ENCODE results near the gene TRIM27.
"Not testable (repeated sequence)": the region's sequence is repeated elsewhere in the genome, so short reads cannot be mapped to it uniquely, and the experiment has no call there.

Gene TRIM27

GRCh38 chr6:28941684-28942448 lies 18.1 kb upstream of the TRIM27 start:
- Histone ChIP-seq H3K36me3 (replicated peaks) (no peaks in the 10 kb centered on the region), H3K4me3 (ENCODE audit: low read depth, low read length) (peak overlapping the region; percentile 76), H3K27ac (no peak overlapping the region), H3K27me3 (replicated peaks) (no peaks in the 10 kb centered on the region)
- TF ChIP-seq, protein P1, sequence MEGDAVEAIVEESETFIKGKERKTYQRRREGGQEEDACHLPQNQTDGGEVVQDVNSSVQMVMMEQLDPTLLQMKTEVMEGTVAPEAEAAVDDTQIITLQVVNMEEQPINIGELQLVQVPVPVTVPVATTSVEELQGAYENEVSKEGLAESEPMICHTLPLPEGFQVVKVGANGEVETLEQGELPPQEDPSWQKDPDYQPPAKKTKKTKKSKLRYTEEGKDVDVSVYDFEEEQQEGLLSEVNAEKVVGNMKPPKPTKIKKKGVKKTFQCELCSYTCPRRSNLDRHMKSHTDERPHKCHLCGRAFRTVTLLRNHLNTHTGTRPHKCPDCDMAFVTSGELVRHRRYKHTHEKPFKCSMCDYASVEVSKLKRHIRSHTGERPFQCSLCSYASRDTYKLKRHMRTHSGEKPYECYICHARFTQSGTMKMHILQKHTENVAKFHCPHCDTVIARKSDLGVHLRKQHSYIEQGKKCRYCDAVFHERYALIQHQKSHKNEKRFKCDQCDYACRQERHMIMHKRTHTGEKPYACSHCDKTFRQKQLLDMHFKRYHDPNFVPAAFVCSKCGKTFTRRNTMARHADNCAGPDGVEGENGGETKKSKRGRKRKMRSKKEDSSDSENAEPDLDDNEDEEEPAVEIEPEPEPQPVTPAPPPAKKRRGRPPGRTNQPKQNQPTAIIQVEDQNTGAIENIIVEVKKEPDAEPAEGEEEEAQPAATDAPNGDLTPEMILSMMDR (IDR thresholded peaks at IDR 0.05; ENCODE audit: low read depth, low read length, missing control alignments): no peak
- DNase-seq: no peak
- in situ Hi-C loops (cut with HindIII; ENCODE audit: low pct_ligation_motif_present, low sequenced_read_pairs): no loop called here

GRCh38 chr6:28940858-28941683 lies 17.3 kb upstream of the TRIM27 start:
- Histone ChIP-seq H3K36me3 (replicated peaks) (no peaks in the 10 kb centered on the region), H3K27ac (peak overlapping the region; percentile 55), H3K4me3 (ENCODE audit: low read depth, low read length) (peak overlapping the region; percentile 76), H3K27me3 (replicated peaks) (no peaks in the 10 kb centered on the region)
- TF ChIP-seq, protein P1 (IDR thresholded peaks at IDR 0.05; ENCODE audit: low read depth, low read length, missing control alignments): no peak
- in situ Hi-C loops (cut with HindIII; ENCODE audit: low pct_ligation_motif_present, low sequenced_read_pairs): no loop called here
- peak; percentile 88 for DNase-seq

DNA sequence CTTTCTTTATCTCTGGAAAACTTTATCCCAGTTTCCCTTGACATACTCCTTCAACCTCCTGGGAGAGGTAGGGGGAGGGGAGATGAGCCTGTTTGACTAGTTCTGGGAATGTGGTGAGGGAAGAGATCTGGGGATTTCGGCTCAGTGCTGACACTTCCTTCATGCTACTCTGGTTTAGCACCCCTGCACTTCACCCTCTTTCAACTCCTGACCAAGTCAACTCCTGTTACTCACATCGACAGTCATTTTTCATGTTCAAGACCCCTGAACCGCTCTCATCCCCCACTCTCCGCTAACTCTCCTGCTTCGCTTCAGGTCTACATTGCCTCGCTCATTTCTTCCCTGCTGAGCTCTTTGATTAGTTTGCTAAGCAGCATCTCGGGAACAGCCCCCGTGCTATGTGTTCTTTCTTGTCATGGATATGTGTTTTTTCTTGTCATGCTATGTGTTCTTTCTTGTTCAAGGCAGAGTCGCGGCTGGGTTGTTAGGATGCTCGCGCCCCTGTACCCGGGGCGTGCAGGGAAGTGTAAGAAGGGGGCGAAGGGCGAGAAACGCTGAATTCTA lies 16.6 kb upstream of the TRIM27 start:
- Histone ChIP-seq H3K27me3 (replicated peaks) (no peaks in the 10 kb centered on the region), H3K27ac (peak overlapping the region; percentile 55), H3K4me3 (ENCODE audit: low read depth, low read length) (peak overlapping the region; percentile 76), H3K36me3 (replicated peaks) (no peaks in the 10 kb centered on the region)
- in situ Hi-C loops (cut with HindIII; ENCODE audit: low pct_ligation_motif_present, low sequenced_read_pairs): no loop called here
- no peak for DNase-seq
- TF ChIP-seq, protein P1 (IDR thresholded peaks at IDR 0.05; ENCODE audit: low read depth, low read length, missing control alignments): no peak

DNA sequence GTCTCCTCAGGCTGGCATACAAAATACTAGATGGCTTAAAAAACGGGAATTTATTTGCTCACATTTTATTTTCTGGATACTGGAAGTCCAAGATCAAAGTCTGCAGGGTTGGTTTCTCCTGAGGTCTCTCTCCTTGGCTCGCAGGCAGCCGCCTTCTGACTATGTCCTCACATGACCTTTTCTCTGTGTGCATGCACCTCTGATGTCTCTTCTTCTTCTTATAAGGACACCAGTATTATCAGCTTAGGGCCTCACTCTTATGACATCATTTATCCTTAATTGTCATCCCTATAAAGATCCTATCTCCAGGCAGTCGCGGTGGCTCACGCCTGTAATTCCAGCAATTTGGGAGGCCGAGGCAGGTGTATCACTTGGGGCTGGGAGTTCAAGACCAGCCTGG lies 9.3 kb upstream of the TRIM27 start:
- Histone ChIP-seq H3K36me3 (replicated peaks) (no peaks in the 10 kb centered on the region), H3K27ac (no peak overlapping the region), H3K4me3 (ENCODE audit: low read depth, low read length) (no peak overlapping the region), H3K27me3 (replicated peaks) (no peaks in the 10 kb centered on the region)
- in situ Hi-C loops (cut with HindIII; ENCODE audit: low pct_ligation_motif_present, low sequenced_read_pairs): no loop called here
- TF ChIP-seq, protein P1 (IDR thresholded peaks at IDR 0.05; ENCODE audit: low read depth, low read length, missing control alignments): no peak
- DNase-seq: no peak

DNA sequence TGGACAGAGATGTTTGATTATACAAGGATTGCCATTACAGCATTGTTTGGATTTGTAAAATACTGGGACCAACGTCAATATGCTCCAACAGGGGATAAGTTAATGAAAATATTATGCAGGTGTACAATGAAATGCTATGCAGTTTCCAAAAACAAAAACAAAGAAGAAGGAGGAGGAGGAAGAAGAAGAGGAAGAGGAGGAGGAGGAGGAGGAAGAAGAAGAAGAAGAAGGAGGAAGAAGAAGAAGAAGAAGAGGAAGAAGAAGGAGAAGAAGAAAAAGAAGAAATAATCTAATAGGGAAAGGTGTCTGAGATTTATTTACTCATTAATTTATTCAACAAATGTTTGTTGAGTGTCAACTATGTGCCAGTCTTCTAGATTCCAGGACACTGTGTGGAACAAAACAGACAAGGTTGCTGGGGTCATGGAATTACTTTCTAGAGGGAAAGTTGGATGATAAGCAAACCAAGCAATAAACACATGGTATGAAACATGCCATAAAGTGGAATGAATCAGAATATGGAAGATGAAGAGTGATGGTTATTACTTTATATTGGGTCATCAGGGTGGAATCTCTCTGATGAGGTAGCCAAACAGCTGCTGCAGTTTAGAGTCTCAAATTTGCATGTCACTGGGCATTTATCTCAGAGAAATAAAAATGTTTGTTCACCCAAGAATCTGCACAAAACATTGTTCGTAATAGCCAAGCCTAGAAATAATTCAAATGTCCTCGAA lies 6.3 kb upstream of the TRIM27 start:
- TF ChIP-seq, protein P1 (IDR thresholded peaks at IDR 0.05; ENCODE audit: low read depth, low read length, missing control alignments): no peak
- DNase-seq: no peak
- Histone ChIP-seq H3K4me3 (ENCODE audit: low read depth, low read length) (no peak overlapping the region), H3K36me3 (replicated peaks) (no peaks in the 10 kb centered on the region), H3K27me3 (replicated peaks) (no peaks in the 10 kb centered on the region), H3K27ac (no peak overlapping the region)
- in situ Hi-C loops (cut with HindIII; ENCODE audit: low pct_ligation_motif_present, low sequenced_read_pairs): no loop called here

DNA sequence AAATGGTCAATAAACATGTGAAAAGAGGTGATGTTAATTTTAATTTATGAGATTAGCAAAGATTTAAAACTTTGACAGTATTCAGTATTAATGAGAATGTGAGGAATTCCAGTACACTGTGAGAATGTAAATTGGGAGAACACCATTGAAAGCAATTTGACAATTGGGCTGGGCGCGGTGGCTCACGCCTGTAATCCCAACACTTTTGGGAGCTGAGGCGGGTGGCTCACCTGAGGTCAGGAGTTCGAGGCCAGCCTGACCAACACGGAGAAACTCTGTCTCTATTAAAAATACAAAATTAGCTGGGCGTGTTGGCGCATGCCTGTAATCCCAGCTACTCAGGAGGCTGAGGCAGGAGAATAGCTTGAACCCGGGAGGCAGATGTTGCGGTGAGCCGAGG lies 5.6 kb upstream of the TRIM27 start:
- H3K36me3 ChIP-seq (replicated peaks); DNase-seq; H3K27me3 ChIP-seq (replicated peaks); H3K4me3 ChIP-seq (ENCODE audit: low read depth, low read length); in situ Hi-C loops (cut with HindIII; ENCODE audit: low pct_ligation_motif_present, low sequenced_read_pairs); H3K27ac ChIP-seq: not testable (repeated sequence)
